GM12875 (cell line): ENCODE measurements around the gene ZSCAN4.

Experiments used
- H3K4me3 ChIP-seq: one replicate; pipeline ENCODE4 v1.5.1; 2011; ENCODE audit warnings: low read depth, low read length, control low read depth
- CTCF ChIP-seq: IDR thresholded peaks from 2 replicates; pipeline ENCODE4 v1.5.1; 2011; ENCODE audit warnings: low read depth, mild to moderate bottlenecking, control low read depth, inconsistent platforms, low read length, moderate library complexity, borderline replicate concordance; ENCODE audit not compliant: insufficient read depth

The ZSCAN4 gene

GRCh38 chr19:57686727-57687126 is 18.0 kb downstream of the ZSCAN4 start:
- no peak for TF ChIP-seq CTCF

GRCh38 chr19:57687363-57688010 is 18.8 kb downstream of the ZSCAN4 start:
- no peak overlapping the region for H3K4me3 ChIP-seq
- TF ChIP-seq CTCF: no peak

More at GRCh38 chr19:57686727-57687126, 18.0 kb downstream of the ZSCAN4 start:
- H3K4me3 ChIP-seq: no peak overlapping the region

GRCh38 chr19:57688011-57688763 is 19.5 kb downstream of the ZSCAN4 start:
- H3K4me3 ChIP-seq: no peak overlapping the region
- TF ChIP-seq CTCF: no peak

- no peak overlapping the region for H3K4me3 ChIP-seq
These were observed 21.0 kb downstream of the ZSCAN4 start for GRCh38 chr19:57689750-57690149.

GRCh38 chr19:57701625-57702024 is 32.9 kb downstream of the ZSCAN4 start:
- no peak for TF ChIP-seq CTCF
- no peak overlapping the region for H3K4me3 ChIP-seq

More at GRCh38 chr19:57689750-57690149, 21.0 kb downstream of the ZSCAN4 start:
- no peak for TF ChIP-seq CTCF

- no peak for TF ChIP-seq CTCF
- no peak overlapping the region for H3K4me3 ChIP-seq
These were observed 37.6 kb downstream of the ZSCAN4 start for GRCh38 chr19:57706346-57706745.

- peak within 1 kb of the TSS; percentile 23 for H3K4me3 ChIP-seq
- TF ChIP-seq CTCF: no peak
These were observed 40.1 kb downstream of the ZSCAN4 start, which contains the start of gene ZNF154 for GRCh38 chr19:57708641-57709361. TSS of gene ZNF154 (minus strand) at chr19:57709204. CDS start at chr19:57708971, 233 bp downstream.
